ENCODE results near the gene SLC7A1. TPM values are rescaled to one million over a fixed set of nuclear protein-coding genes. Genes with fewer than 3 reads are reported as not detected.

The SLC7A1 gene
- total RNA-seq, 2 experiments from 2014 or later: 39.5 to 141 TPM

- H3K9me2 ChIP-seq (ENCODE audit: insufficient read depth, low read length): no peaks in the 10 kb centered on the region
- H3K4me3 ChIP-seq (ENCODE audit: low read depth, low read length, poor library complexity, severe bottlenecking): no peak overlapping the region
- CTCF ChIA-PET (ENCODE audit: unreplicated experiment): no interaction called here
- H3K4me2 ChIP-seq (ENCODE audit: low read length): no peak overlapping the region
- no peaks in the 10 kb centered on the region for H3K79me2 ChIP-seq (ENCODE audit: insufficient read depth, low read depth, low read length)
- no peak overlapping the region for H2AFZ ChIP-seq (ENCODE audit: low read length)
- DNase-seq (ENCODE audit: low spot score): no peak
- no peaks in the 10 kb centered on the region for H4K20me1 ChIP-seq (ENCODE audit: insufficient read depth, low read length)
- POLR2A ChIA-PET: no interaction called here
- no peak overlapping the region for H3K27ac ChIP-seq (ENCODE audit: low read depth, low read length, poor library complexity, severe bottlenecking)
- H3K36me3 ChIP-seq (ENCODE audit: insufficient read depth, low read length): no peaks in the 10 kb centered on the region
- peaks cover 5% of the 10 kb centered on the region for H3K4me1 ChIP-seq (ENCODE audit: insufficient read depth, low read length, poor library complexity, severe bottlenecking)
- BruUV-seq (replicated peaks): no TSS peak
- no peaks in the 10 kb centered on the region for H3K9me3 ChIP-seq (ENCODE audit: low read length)
- intact Hi-C loops (cut with micrococcal nuclease; ENCODE audit: unreplicated experiment): no loop called here
- no peak for TF ChIP-seq EZH2phosphoT487 (IDR thresholded peaks at IDR 0.05; ENCODE audit: borderline replicate concordance, low read depth, low read length)
These were observed 108.9 kb downstream of the SLC7A1 start for GRCh38 chr13:29486551-29486950.

GRCh38 chr13:29484796-29485195 is 110.7 kb downstream of the SLC7A1 start:
- CTCF ChIA-PET (ENCODE audit: unreplicated experiment): interaction anchor here (0.6 kb wide), 1 partner anchor 1659 kb away, joined by 3 read pairs; no protein-coding TSS in a partner anchor
- H2AFZ ChIP-seq (ENCODE audit: low read length): no peak overlapping the region
- intact Hi-C loops (cut with micrococcal nuclease; ENCODE audit: unreplicated experiment): no loop called here
- H3K27ac ChIP-seq (ENCODE audit: low read depth, low read length, poor library complexity, severe bottlenecking): no peak overlapping the region
- no peak for DNase-seq (ENCODE audit: low spot score)
- peaks cover 5% of the 10 kb centered on the region for H3K4me1 ChIP-seq (ENCODE audit: insufficient read depth, low read length, poor library complexity, severe bottlenecking)
- no peaks in the 10 kb centered on the region for H4K20me1 ChIP-seq (ENCODE audit: insufficient read depth, low read length)
- POLR2A ChIA-PET: interaction anchor here (1.0 kb wide), 1 partner anchor 8 kb away, joined by 3 read pairs; no protein-coding TSS in a partner anchor
- H3K4me2 ChIP-seq (ENCODE audit: low read length): no peak overlapping the region
- BruUV-seq (replicated peaks): no TSS peak
- TF ChIP-seq CTCF (conservative IDR thresholded peaks at IDR 0.05; ENCODE audit: low read length) (no peak), EZH2phosphoT487 (IDR thresholded peaks at IDR 0.05; ENCODE audit: borderline replicate concordance, low read depth, low read length) (no peak)
- H3K36me3 ChIP-seq (ENCODE audit: insufficient read depth, low read length): no peaks in the 10 kb centered on the region
- H3K9me2 ChIP-seq (ENCODE audit: insufficient read depth, low read length): no peaks in the 10 kb centered on the region
- no peaks in the 10 kb centered on the region for H3K79me2 ChIP-seq (ENCODE audit: insufficient read depth, low read depth, low read length)
- no peaks in the 10 kb centered on the region for H3K9me3 ChIP-seq (ENCODE audit: low read length)
- no peak overlapping the region for H3K4me3 ChIP-seq (ENCODE audit: low read depth, low read length, poor library complexity, severe bottlenecking)

- H2AFZ ChIP-seq (ENCODE audit: low read length): no peak overlapping the region
- peaks cover 5% of the 10 kb centered on the region for H3K4me1 ChIP-seq (ENCODE audit: insufficient read depth, low read length, poor library complexity, severe bottlenecking)
- ChIA-PET CTCF (ENCODE audit: unreplicated experiment) (interaction anchor here (0.6 kb wide), 1 partner anchor 1658 kb away, joined by 3 read pairs; no protein-coding TSS in a partner anchor), POLR2A (interaction anchor here (1.0 kb wide), 1 partner anchor 9 kb away, joined by 3 read pairs; no protein-coding TSS in a partner anchor)
- H3K27ac ChIP-seq (ENCODE audit: low read depth, low read length, poor library complexity, severe bottlenecking): no peak overlapping the region
- TF ChIP-seq EZH2phosphoT487 (IDR thresholded peaks at IDR 0.05; ENCODE audit: borderline replicate concordance, low read depth, low read length): no peak
- TF ChIP-seq CTCF (conservative IDR thresholded peaks at IDR 0.05; ENCODE audit: low read length): no peak
- no peaks in the 10 kb centered on the region for H3K79me2 ChIP-seq (ENCODE audit: insufficient read depth, low read depth, low read length)
- H3K4me3 ChIP-seq (ENCODE audit: low read depth, low read length, poor library complexity, severe bottlenecking): no peak overlapping the region
- no peaks in the 10 kb centered on the region for H4K20me1 ChIP-seq (ENCODE audit: insufficient read depth, low read length)
- DNase-seq (ENCODE audit: low spot score): peak; percentile 36
- H3K9me3 ChIP-seq (ENCODE audit: low read length): no peaks in the 10 kb centered on the region
- intact Hi-C loops (cut with micrococcal nuclease; ENCODE audit: unreplicated experiment): no loop called here
- BruUV-seq (replicated peaks): no TSS peak
- H3K9me2 ChIP-seq (ENCODE audit: insufficient read depth, low read length): no peaks in the 10 kb centered on the region
- H3K4me2 ChIP-seq (ENCODE audit: low read length): no peak overlapping the region
- H3K36me3 ChIP-seq (ENCODE audit: insufficient read depth, low read length): no peaks in the 10 kb centered on the region
These were observed 111.3 kb downstream of the SLC7A1 start for GRCh38 chr13:29484236-29484635.
